NOMO-1 treated with DMSO at 0.1 percent for 48 hours (cell line): Measurements from ENCODE around the gene MAP3K14.
A peak's percentile ranks its signal among the peaks of the same experiment; 100 is the strongest.
"Not testable (repeated sequence)": the region's sequence is repeated elsewhere in the genome, so short reads cannot be mapped to it uniquely, and the experiment has no call there.

Experiments used
- DNase-seq: peaks from one replicate; lab custom pipeline; 2025; ENCODE audit not compliant: unreplicated experiment; lab: John Stamatoyannopoulos, UW

MAP3K14 gene

GRCh38 chr17:45316434-45317110 lies at the start of gene MAP3K14:
Gene MAP3K14 (minus strand): TSS chr17:45317020. CDS start chr17:45290745, 26,275 bp downstream.
- DNase-seq = peak; percentile 70

GRCh38 chr17:45366049-45366448 lies 49.2 kb upstream of the MAP3K14 start:
- DNase-seq = no peak

GRCh38 chr17:45364531-45365390 lies 47.9 kb upstream of the MAP3K14 start:
- DNase-seq = no peak

- DNase-seq = no peak
These were observed 46.7 kb upstream of the MAP3K14 start for GRCh38 chr17:45363498-45363897.

- DNase-seq = no peak
These were observed 45.2 kb upstream of the MAP3K14 start for GRCh38 chr17:45361976-45362375.

- DNase-seq = no peak
These were observed 44.6 kb upstream of the MAP3K14 start for GRCh38 chr17:45361451-45361850.

GRCh38 chr17:45357364-45357997 lies 40.7 kb upstream of the MAP3K14 start:
- DNase-seq = no peak

- DNase-seq = no peak
These were observed 38.3 kb upstream of the MAP3K14 start for GRCh38 chr17:45355087-45355486.

GRCh38 chr17:45353043-45353442 lies 36.2 kb upstream of the MAP3K14 start:
- DNase-seq = peak; percentile 72

- no peak for DNase-seq
These were observed 35.0 kb upstream of the MAP3K14 start for GRCh38 chr17:45351831-45352230.

GRCh38 chr17:45347444-45347843 lies 30.6 kb upstream of the MAP3K14 start:
- peak; percentile 26 for DNase-seq

GRCh38 chr17:45346216-45347015 lies 29.6 kb upstream of the MAP3K14 start:
- DNase-seq = no peak

GRCh38 chr17:45345554-45346215 lies 28.9 kb upstream of the MAP3K14 start:
- peak; percentile 96 for DNase-seq

- no peak for DNase-seq
These were observed 28.4 kb upstream of the MAP3K14 start for GRCh38 chr17:45345246-45345553.

- DNase-seq = not testable (repeated sequence)
These were observed 27.3 kb upstream of the MAP3K14 start for GRCh38 chr17:45343967-45344664.

- no peak for DNase-seq
These were observed 26.2 kb upstream of the MAP3K14 start for GRCh38 chr17:45342871-45343526.

GRCh38 chr17:45342306-45342705 lies 25.5 kb upstream of the MAP3K14 start:
- no peak for DNase-seq

- DNase-seq = no peak
These were observed 24.8 kb upstream of the MAP3K14 start for GRCh38 chr17:45341533-45342158.
